KMS-11 (cell line): ENCODE data around the gene JUND.

Source experiments
- H2AFZ ChIP-seq: fragments of 200-600 bp; sonication (generic); 2 replicates; pipeline ENCODE4 v1.6.1; 2016; ENCODE audit warnings: antibody characterized with exemption, mixed run types, low read depth
- H3K27ac ChIP-seq: fragments of 200-600 bp; sonication (generic); 2 replicates; pipeline ENCODE4 v1.6.1; 2016; ENCODE audit warnings: mild to moderate bottlenecking, mixed run types
- H3K27me3 ChIP-seq: fragments of 200-600 bp; sonication (generic); 2 replicates; pipeline ENCODE4 v1.6.1; 2017; ENCODE audit warnings: mild to moderate bottlenecking, low read depth, mixed run types, moderate library complexity; ENCODE audit not compliant: insufficient read depth
- H3K36me3 ChIP-seq: fragments of 200-600 bp; sonication (generic); 2 replicates; pipeline ENCODE4 v1.6.1; 2017; ENCODE audit warnings: mild to moderate bottlenecking, mixed run types; ENCODE audit not compliant: insufficient read depth
- H3K4me1 ChIP-seq: fragments of 200-600 bp; sonication (generic); 2 replicates; pipeline ENCODE4 v1.6.1; 2016; ENCODE audit warnings: mild to moderate bottlenecking, low read depth, mixed run types; ENCODE audit not compliant: poor library complexity, severe bottlenecking
- H3K4me2 ChIP-seq: fragments of 200-600 bp; sonication (generic); 2 replicates; pipeline ENCODE4 v1.7.0; 2016; ENCODE audit warnings: mild to moderate bottlenecking, mixed run types
- H3K4me3 ChIP-seq: fragments of 200-600 bp; sonication (generic); IDR thresholded peaks from 2 replicates; pipeline ENCODE4 v1.6.1; 2017; ENCODE audit warnings: low read depth, low read length, mixed read lengths; ENCODE audit not compliant: insufficient read depth
- H3K79me2 ChIP-seq: fragments of 200-600 bp; sonication (generic); 2 replicates; pipeline ENCODE4 v1.6.1; 2016; ENCODE audit warnings: low read depth, mixed run types; ENCODE audit not compliant: insufficient read depth
- H3K9ac ChIP-seq: fragments of 200-600 bp; sonication (generic); 2 replicates; pipeline ENCODE4 v1.6.1; 2016; ENCODE audit warnings: mild to moderate bottlenecking, mixed run types
- H4K20me1 ChIP-seq: fragments of 200-600 bp; sonication (generic); 2 replicates; pipeline ENCODE4 v1.6.1; 2016; ENCODE audit warnings: mild to moderate bottlenecking, mixed run types; ENCODE audit not compliant: insufficient read depth
- CTCF ChIP-seq: fragments of 200-600 bp; sonication (generic); conservative IDR thresholded peaks from 2 replicates; pipeline ENCODE4 v1.6.1; 2017; ENCODE audit warnings: low read depth, mild to moderate bottlenecking, antibody characterized with exemption, low read length, moderate library complexity, mixed read lengths

The JUND gene

GRCh38 chr19:18309525-18310064 is 28.2 kb upstream of the JUND start:
- Histone ChIP-seq H3K27ac (no peak overlapping the region), H3K4me2 (no peak overlapping the region), H3K36me3 (no peaks in the 10 kb centered on the region; the same call in 1 of the 2 replicates), H3K79me2 (no peaks in the 10 kb centered on the region), H3K9ac (no peak overlapping the region), H2AFZ (no peak overlapping the region), H3K4me1 (peaks cover 17% of the 10 kb centered on the region), H4K20me1 (no peaks in the 10 kb centered on the region), H3K4me3 (no peak overlapping the region), H3K27me3 (no peaks in the 10 kb centered on the region)
- no peak for TF ChIP-seq CTCF

- peaks cover 24% of the 10 kb centered on the region for H3K4me1 ChIP-seq
- TF ChIP-seq CTCF, result no peak
- no peak overlapping the region for H3K27ac ChIP-seq
- H3K4me3 ChIP-seq, result no peak overlapping the region
- H3K36me3 ChIP-seq, result no peaks in the 10 kb centered on the region; the same call in 1 of the 2 replicates
- no peak overlapping the region for H3K9ac ChIP-seq
- no peaks in the 10 kb centered on the region for H3K79me2 ChIP-seq
- H3K4me2 ChIP-seq, result no peak overlapping the region
- H4K20me1 ChIP-seq, result no peaks in the 10 kb centered on the region
- no peak overlapping the region for H2AFZ ChIP-seq
- no peaks in the 10 kb centered on the region for H3K27me3 ChIP-seq
These were observed 27.5 kb upstream of the JUND start for GRCh38 chr19:18308948-18309325.

- H3K4me3 ChIP-seq, result no peak overlapping the region
- no peak overlapping the region for H3K9ac ChIP-seq
- H3K36me3 ChIP-seq, result no peaks in the 10 kb centered on the region; the same call in 1 of the 2 replicates
- no peak overlapping the region for H2AFZ ChIP-seq
- no peak for TF ChIP-seq CTCF
- H3K79me2 ChIP-seq, result no peaks in the 10 kb centered on the region
- H4K20me1 ChIP-seq, result no peaks in the 10 kb centered on the region
- H3K27me3 ChIP-seq, result no peaks in the 10 kb centered on the region
- peaks cover 30% of the 10 kb centered on the region for H3K4me1 ChIP-seq
- no peak overlapping the region for H3K4me2 ChIP-seq
- H3K27ac ChIP-seq, result no peak overlapping the region
These were observed 26.9 kb upstream of the JUND start for GRCh38 chr19:18308051-18308947.

GRCh38 chr19:18307271-18307681 is 25.9 kb upstream of the JUND start:
- Histone ChIP-seq H3K27me3 (no peaks in the 10 kb centered on the region), H3K4me1 (peaks cover 38% of the 10 kb centered on the region), H2AFZ (no peak overlapping the region), H3K4me2 (no peak overlapping the region), H3K36me3 (no peaks in the 10 kb centered on the region; the same call in 1 of the 2 replicates), H3K27ac (no peak overlapping the region; the same call in 1 of the 2 replicates), H3K9ac (no peak overlapping the region), H3K4me3 (no peak overlapping the region), H3K79me2 (no peaks in the 10 kb centered on the region), H4K20me1 (no peaks in the 10 kb centered on the region)
- TF ChIP-seq CTCF, result no peak
